ENCODE measurements around the gene IDI2. TPM values are rescaled to one million over a fixed set of nuclear protein-coding genes. Genes with fewer than 3 reads are reported as not detected.

IDI2 gene
- total RNA-seq, 1 experiment from 2014 or later = not detected

DNA sequence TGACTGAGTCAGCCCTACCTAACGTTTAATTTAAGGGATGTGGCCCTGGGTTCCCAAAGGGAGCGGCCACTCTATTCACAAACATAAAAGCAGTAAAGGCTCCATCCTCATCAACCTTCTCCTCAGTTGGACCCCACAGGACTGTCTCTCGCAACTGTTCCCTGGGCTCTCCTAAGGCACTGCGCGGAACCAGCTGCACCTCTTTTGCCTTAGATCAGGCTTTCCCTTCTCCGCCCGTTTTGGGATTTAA, 38.1 kb downstream of the IDI2 start:
- peaks cover 3% of the 10 kb centered on the region; the same call in 1 of the 2 replicates for H3K4me1 ChIP-seq
- peaks cover 5% of the 10 kb centered on the region; the same call in 1 of the 2 replicates for H3K36me3 ChIP-seq
- H3K4me3 ChIP-seq = peak overlapping the region; percentile 71
- no peaks in the 10 kb centered on the region for H3K9me3 ChIP-seq (replicated peaks)
- peak in 1 of 2 experiments; percentile 28 for DNase-seq
- H3K27ac ChIP-seq = peak overlapping the region; percentile 71
- no peaks in the 10 kb centered on the region for H3K27me3 ChIP-seq

GRCh38 chr10:986881-987619, 38.6 kb downstream of the IDI2 start:
- no peaks in the 10 kb centered on the region for H3K27me3 ChIP-seq
- no peaks in the 10 kb centered on the region for H3K9me3 ChIP-seq (replicated peaks)
- H3K36me3 ChIP-seq = peaks cover 2% of the 10 kb centered on the region; the same call in 1 of the 2 replicates
- peaks cover 3% of the 10 kb centered on the region; the same call in 1 of the 2 replicates for H3K4me1 ChIP-seq
- no peak for DNase-seq
- peak overlapping the region; percentile 71 for H3K4me3 ChIP-seq
- H3K27ac ChIP-seq = no peak overlapping the region

GRCh38 chr10:986137-986825, 39.4 kb downstream of the IDI2 start:
- Histone ChIP-seq H3K36me3 (peaks cover under 1% of the 10 kb centered on the region; the same call in 1 of the 2 replicates), H3K4me1 (peaks cover 3% of the 10 kb centered on the region; the same call in 1 of the 2 replicates), H3K9me3 (replicated peaks) (no peaks in the 10 kb centered on the region), H3K27me3 (no peaks in the 10 kb centered on the region), H3K4me3 (no peak overlapping the region), H3K27ac (no peak overlapping the region)
- DNase-seq = no peak

DNA sequence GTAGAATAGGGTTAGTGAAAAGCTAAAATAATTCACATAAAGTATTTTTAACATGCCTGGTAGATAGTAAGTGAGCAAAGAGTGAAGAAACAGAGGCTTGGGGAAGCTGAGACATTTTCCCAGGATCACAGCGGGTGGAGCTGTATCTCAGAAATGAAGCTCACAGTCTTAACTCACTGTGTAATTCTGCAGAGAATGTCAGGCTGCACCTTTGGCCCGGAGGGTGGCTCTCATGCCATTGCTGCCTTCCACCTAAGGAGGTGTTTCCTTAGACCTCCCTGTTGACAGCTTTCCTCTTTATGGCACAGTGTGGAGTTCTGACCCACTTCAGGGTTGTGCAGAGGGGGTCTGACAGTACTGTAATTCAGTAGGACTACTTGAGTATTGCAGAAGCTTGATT, 40.3 kb downstream of the IDI2 start:
- H3K4me1 ChIP-seq = peaks cover 3% of the 10 kb centered on the region; the same call in 1 of the 2 replicates
- H3K4me3 ChIP-seq = no peak overlapping the region
- H3K27me3 ChIP-seq = no peaks in the 10 kb centered on the region
- H3K9me3 ChIP-seq (replicated peaks) = no peaks in the 10 kb centered on the region
- H3K27ac ChIP-seq = no peak overlapping the region
- H3K36me3 ChIP-seq = no peaks in the 10 kb centered on the region
- no peak for DNase-seq

DNA sequence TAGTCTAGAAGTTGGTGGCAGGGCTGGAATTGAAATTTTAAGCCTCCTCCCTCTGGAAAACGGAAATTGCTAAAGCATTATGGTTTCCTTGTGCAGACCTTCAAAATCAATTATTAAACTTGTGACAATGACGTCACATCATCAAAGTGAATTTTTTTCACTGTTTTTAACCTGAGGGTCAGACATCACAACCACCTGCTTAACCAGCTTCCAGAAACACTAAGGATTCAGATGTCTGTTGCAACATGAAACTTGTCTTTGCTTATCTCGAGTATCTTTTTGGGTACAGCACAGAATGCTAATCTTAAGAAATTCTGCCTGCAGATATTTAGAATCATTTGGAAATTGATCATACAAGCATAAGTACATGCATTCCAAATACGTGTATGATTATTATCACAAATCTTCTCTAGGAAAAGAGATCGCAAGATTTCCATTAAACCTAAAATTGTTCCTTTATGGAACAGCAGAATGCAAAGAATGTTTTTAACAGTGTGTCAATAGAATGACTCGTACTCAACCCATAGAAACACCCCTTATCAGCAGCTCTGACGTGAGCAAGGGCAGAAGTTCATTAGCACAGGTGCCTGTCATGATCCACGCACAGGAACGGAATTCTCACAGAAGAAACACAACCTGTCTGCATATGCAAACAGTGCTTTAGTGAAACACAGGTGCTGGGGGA, 41.5 kb downstream of the IDI2 start:
- no peak for DNase-seq
- no peak overlapping the region for H3K27ac ChIP-seq

GRCh38 chr10:983401-983800, 42.3 kb downstream of the IDI2 start:
- peaks cover 6% of the 10 kb centered on the region; the same call in 1 of the 2 replicates for H3K9me3 ChIP-seq (replicated peaks)
- H3K27me3 ChIP-seq = no peaks in the 10 kb centered on the region
- H3K36me3 ChIP-seq = no peaks in the 10 kb centered on the region
- DNase-seq = no peak
- H3K4me3 ChIP-seq = no peak overlapping the region
- H3K4me1 ChIP-seq = peaks cover 3% of the 10 kb centered on the region; the same call in 1 of the 2 replicates
- no peak overlapping the region for H3K27ac ChIP-seq

More for the DNA sequence above, 41.5 kb downstream of the IDI2 start:
- H3K4me1 ChIP-seq = peaks cover 3% of the 10 kb centered on the region; the same call in 1 of the 2 replicates
- H3K4me3 ChIP-seq = no peak overlapping the region
- H3K27me3 ChIP-seq = no peaks in the 10 kb centered on the region
- peaks cover under 1% of the 10 kb centered on the region; the same call in 1 of the 2 replicates for H3K9me3 ChIP-seq (replicated peaks)
- H3K36me3 ChIP-seq = no peaks in the 10 kb centered on the region

- no peaks in the 10 kb centered on the region for H3K36me3 ChIP-seq
These were observed 45.1 kb downstream of the IDI2 start for GRCh38 chr10:980468-981093.

DNA sequence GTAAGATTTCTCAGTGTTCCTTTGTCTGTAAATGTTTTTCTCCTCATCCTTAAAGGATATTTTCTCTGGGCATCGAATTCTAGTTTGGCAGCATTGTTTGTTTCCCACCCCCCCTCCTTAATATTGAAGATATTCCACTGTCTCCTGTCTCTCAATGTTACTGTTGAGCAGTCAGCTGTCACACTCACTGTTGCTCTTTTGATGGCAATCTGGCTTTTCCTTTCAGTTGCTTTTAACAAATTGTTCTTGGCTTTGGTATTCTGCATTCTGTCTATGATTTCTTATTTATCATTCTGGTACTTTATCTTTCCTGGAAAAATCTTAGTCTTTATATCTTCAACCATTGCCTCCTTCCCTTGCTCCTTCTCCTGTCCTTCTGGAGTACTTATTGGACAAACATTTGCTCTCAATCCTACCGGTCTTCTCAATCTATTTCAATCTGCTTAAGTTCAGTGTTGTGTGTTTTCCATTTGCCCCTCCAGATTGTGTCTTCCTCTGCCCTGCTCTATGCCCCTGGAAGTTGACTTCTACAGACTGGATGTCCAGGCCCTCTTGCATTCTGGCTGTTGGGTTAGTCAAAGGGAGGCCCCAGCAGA, 46.7 kb downstream of the IDI2 start:
- no peak overlapping the region for H3K4me3 ChIP-seq
- H3K4me1 ChIP-seq = no peaks in the 10 kb centered on the region
- no peaks in the 10 kb centered on the region for H3K27me3 ChIP-seq
- DNase-seq = no peak
- no peak overlapping the region for H3K27ac ChIP-seq
- H3K9me3 ChIP-seq (replicated peaks) = peaks cover 6% of the 10 kb centered on the region; the same call in 1 of the 2 replicates
- no peaks in the 10 kb centered on the region for H3K36me3 ChIP-seq

More at GRCh38 chr10:980468-981093, 45.1 kb downstream of the IDI2 start:
- Histone ChIP-seq H3K4me3 (no peak overlapping the region), H3K9me3 (replicated peaks) (peaks cover 6% of the 10 kb centered on the region; the same call in 1 of the 2 replicates), H3K4me1 (no peaks in the 10 kb centered on the region), H3K27me3 (no peaks in the 10 kb centered on the region), H3K27ac (no peak overlapping the region)
- no peak for DNase-seq

DNA sequence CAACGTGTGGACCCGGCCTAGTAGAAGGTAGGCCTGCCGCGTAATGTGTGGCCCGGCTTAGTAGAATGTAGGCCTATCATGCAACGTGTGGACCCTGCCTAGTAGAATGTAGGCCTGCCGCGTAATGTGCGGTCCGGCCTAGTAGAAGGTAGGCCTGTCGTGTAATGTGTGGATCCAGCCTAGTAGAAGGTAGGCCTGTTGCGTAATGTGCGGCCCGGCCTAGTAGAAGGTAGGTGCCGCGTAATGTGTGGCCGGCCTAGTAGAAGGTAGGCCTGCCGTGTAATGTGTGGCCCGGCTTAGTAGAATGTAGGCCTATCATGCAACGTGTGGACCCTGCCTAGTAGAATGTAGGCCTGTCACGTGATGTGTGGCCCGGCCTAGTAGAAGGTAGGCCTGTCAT, 49.3 kb downstream of the IDI2 start:
- Histone ChIP-seq H3K36me3 (no peaks in the 10 kb centered on the region), H3K9me3 (replicated peaks) (peaks cover 6% of the 10 kb centered on the region; the same call in 1 of the 2 replicates), H3K27me3 (no peaks in the 10 kb centered on the region), H3K27ac (no peak overlapping the region), H3K4me1 (peaks cover 3% of the 10 kb centered on the region; the same call in 1 of the 2 replicates), H3K4me3 (no peak overlapping the region)
- DNase-seq = no peak

GRCh38 chr10:974785-975074, 50.9 kb downstream of the IDI2 start:
- no peak for DNase-seq
- Histone ChIP-seq H3K36me3 (no peaks in the 10 kb centered on the region), H3K4me1 (peaks cover 3% of the 10 kb centered on the region; the same call in 1 of the 2 replicates), H3K27ac (no peak overlapping the region), H3K9me3 (replicated peaks) (peaks cover 6% of the 10 kb centered on the region; the same call in 1 of the 2 replicates), H3K27me3 (no peaks in the 10 kb centered on the region), H3K4me3 (no peak overlapping the region)

- peaks cover 3% of the 10 kb centered on the region; the same call in 1 of the 2 replicates for H3K4me1 ChIP-seq
- H3K36me3 ChIP-seq = no peaks in the 10 kb centered on the region
- no peak overlapping the region for H3K4me3 ChIP-seq
- no peak overlapping the region for H3K27ac ChIP-seq
- H3K27me3 ChIP-seq = no peaks in the 10 kb centered on the region
- DNase-seq = peak in 1 of 2 experiments; percentile 20
- H3K9me3 ChIP-seq (replicated peaks) = peaks cover 6% of the 10 kb centered on the region; the same call in 1 of the 2 replicates
These were observed 51.4 kb downstream of the IDI2 start for GRCh38 chr10:974038-974784.

DNA sequence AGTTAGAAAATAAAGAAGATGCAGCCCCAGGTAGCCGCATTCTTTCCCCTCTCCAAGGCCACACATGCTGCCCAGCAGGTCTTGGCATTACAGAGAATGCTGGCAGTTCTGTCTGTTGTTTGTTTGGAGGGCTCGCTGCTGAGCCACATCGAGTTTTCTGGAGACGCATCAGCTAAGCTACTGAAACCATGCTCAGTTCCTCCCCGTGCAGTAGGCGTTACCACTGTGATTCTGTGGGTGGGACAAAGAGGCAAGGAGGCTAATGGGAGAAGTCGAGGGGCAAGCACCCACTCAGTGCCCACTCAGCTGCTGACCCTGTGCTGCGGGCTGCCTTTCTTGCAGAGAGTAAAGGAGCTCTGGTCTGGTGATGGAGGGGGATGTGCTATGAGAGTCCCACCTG, 52.9 kb downstream of the IDI2 start:
- DNase-seq = no peak
- H3K9me3 ChIP-seq (replicated peaks) = no peaks in the 10 kb centered on the region
- no peaks in the 10 kb centered on the region for H3K36me3 ChIP-seq
- H3K27ac ChIP-seq = no peak overlapping the region
- H3K4me3 ChIP-seq = no peak overlapping the region
- peaks cover 3% of the 10 kb centered on the region; the same call in 1 of the 2 replicates for H3K4me1 ChIP-seq
- H3K27me3 ChIP-seq = no peaks in the 10 kb centered on the region

DNA sequence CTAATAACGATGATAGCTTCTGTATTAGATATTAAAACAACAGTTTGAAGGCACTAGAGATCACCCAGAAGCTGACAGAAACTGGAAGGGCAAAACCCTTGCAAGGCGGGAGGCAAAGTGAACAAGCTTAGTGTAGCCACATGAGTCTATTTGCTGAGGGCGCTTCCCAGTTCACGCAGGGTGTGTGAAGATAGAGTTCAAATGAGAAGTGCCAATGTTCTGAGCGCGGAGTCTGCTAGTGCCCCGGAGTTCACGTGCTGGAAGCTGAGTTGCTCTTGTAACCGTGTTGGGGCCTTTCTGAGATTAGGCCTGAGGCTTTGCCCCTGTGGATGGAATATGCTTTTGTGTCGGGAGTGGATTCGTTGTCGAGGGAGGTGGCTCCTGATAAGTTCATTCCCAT, 54.0 kb downstream of the IDI2 start:
- peak in 1 of 2 experiments; percentile 6 for DNase-seq
- H3K4me1 ChIP-seq = peaks cover 3% of the 10 kb centered on the region; the same call in 1 of the 2 replicates
- no peaks in the 10 kb centered on the region for H3K36me3 ChIP-seq
- H3K27me3 ChIP-seq = no peaks in the 10 kb centered on the region
- H3K27ac ChIP-seq = peak overlapping the region; percentile 31; the same call in 1 of the 2 replicates
- H3K9me3 ChIP-seq (replicated peaks) = no peaks in the 10 kb centered on the region
- H3K4me3 ChIP-seq = peak overlapping the region; percentile 43
